ENCODE data around the gene C19orf25. TPM values are rescaled to one million over a fixed set of nuclear protein-coding genes. Genes with fewer than 3 reads are reported as not detected.

The C19orf25 gene
- total and polyA plus RNA-seq, 4 donors: 24.1 to 42.6 (median 34.5) TPM

DNA sequence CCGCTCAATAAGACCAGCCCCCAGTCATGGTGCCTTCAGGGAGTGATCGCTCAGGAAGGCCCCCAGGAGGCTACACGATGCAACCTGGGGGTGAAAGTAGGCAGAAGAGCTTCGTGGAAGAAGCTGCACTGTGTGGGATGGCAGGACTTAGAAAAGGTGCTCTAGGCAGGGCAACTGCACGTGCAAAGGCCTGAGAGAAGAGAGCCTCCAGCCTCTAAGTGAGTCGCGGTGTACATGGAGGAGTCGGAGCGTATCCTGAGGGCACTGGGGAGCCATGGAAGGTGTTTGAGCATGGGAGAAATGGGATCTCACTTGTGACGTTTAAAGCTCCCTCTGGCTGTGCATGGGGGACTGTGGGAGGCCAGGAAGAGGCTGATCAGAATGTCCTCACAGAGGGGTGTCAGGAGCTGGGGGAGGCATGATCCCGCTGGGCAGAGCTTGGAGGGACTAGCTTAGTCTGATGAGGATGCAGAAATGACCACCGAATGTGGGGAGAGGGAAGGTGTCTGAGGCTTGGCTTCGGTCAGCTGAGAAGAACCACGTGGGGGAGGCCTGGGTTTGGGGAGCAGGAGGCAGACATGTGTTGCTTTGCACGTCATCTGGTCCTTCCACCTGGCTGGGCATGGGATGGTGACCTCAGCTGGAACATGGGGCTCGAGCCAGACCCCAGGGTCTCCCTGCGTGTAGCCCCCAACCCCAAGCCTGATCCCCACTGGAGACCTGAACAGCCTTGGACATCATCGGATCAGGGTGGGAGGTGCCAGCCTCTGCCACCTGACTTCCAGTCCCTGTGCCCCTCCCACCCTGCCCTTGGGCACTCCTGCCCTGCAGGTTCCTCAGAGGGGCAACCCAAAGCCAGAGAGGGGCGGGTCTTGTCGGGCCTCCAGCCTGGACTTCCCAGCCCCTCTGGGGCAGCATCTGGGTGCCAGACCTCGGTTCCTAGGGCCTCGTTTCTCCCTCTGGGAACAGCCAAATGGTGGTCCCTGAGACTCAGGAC is 28.0 kb downstream of the C19orf25 start:
- no peak for DNase-seq

GRCh38 chr19:1449467-1450442 is 29.3 kb downstream of the C19orf25 start, which contains the start of gene APC2:
APC2 (plus strand) TSS chr19:1450121; CDS start chr19:1453002, 2,881 bp downstream.
- DNase-seq (no peak), ATAC-seq (ENCODE audit: insufficient read depth, low FRiP score) (no peak)
- TF ChIP-seq, protein P1, sequence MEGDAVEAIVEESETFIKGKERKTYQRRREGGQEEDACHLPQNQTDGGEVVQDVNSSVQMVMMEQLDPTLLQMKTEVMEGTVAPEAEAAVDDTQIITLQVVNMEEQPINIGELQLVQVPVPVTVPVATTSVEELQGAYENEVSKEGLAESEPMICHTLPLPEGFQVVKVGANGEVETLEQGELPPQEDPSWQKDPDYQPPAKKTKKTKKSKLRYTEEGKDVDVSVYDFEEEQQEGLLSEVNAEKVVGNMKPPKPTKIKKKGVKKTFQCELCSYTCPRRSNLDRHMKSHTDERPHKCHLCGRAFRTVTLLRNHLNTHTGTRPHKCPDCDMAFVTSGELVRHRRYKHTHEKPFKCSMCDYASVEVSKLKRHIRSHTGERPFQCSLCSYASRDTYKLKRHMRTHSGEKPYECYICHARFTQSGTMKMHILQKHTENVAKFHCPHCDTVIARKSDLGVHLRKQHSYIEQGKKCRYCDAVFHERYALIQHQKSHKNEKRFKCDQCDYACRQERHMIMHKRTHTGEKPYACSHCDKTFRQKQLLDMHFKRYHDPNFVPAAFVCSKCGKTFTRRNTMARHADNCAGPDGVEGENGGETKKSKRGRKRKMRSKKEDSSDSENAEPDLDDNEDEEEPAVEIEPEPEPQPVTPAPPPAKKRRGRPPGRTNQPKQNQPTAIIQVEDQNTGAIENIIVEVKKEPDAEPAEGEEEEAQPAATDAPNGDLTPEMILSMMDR (IDR thresholded peaks at IDR 0.05; ENCODE audit: control extremely low read depth, extremely low read depth): no peak
- WGBS, 2 donors: 4 to 5% methylated on average over 64 to 74 of the region's 74 CpGs
- peaks cover 13 to 63% (median 27%) of the 10 kb centered on the region in 3 donors for H3K27me3 ChIP-seq (ENCODE audit: control insufficient read depth in 3 of 3, insufficient read depth in 3 of 3, low read length in 2 of 3)
- H3K27ac ChIP-seq (ENCODE audit: low read depth in 1 of 2, low read length in 1 of 2): no peak within 1 kb of the TSS
- peaks cover 0 to 2% (median 0%) of the 10 kb centered on the region in 4 donors for H3K9me3 ChIP-seq (ENCODE audit: control insufficient read depth in 4 of 4, insufficient read depth in 3 of 4, low read length in 3 of 4)
- no peaks in the 10 kb centered on the region for H3K36me3 ChIP-seq (ENCODE audit: control insufficient read depth in 4 of 4, insufficient read depth in 4 of 4, low read length in 4 of 4)
- no peak within 1 kb of the TSS for H3K4me3 ChIP-seq
- peaks cover 0 to 23% (median 0%) of the 10 kb centered on the region in 5 donors for H3K4me1 ChIP-seq (ENCODE audit: control insufficient read depth in 5 of 5, insufficient read depth in 5 of 5, low read length in 5 of 5)
- no peak within 1 kb of the TSS for H3K9ac ChIP-seq (ENCODE audit: insufficient read depth in 1 of 2, low read length in 2 of 2)

More for the DNA sequence above, 28.0 kb downstream of the C19orf25 start:
- Histone ChIP-seq H3K27me3 (ENCODE audit: control insufficient read depth in 3 of 3, insufficient read depth in 3 of 3, low read length in 2 of 3) (peaks cover 13 to 69% (median 31%) of the 10 kb centered on the region in 3 donors), H3K4me1 (ENCODE audit: control insufficient read depth in 5 of 5, insufficient read depth in 5 of 5, low read length in 5 of 5) (peaks cover 0 to 16% (median 0%) of the 10 kb centered on the region in 5 donors), H3K9me3 (ENCODE audit: control insufficient read depth in 4 of 4, insufficient read depth in 3 of 4, low read length in 3 of 4) (peaks cover 0 to 2% (median 0%) of the 10 kb centered on the region in 4 donors), H3K27ac (ENCODE audit: low read depth in 1 of 2, low read length in 1 of 2) (no peak overlapping the region), H3K4me3 (no peak overlapping the region), H3K36me3 (ENCODE audit: control insufficient read depth in 4 of 4, insufficient read depth in 4 of 4, low read length in 4 of 4) (no peaks in the 10 kb centered on the region), H3K9ac (ENCODE audit: insufficient read depth in 1 of 2, low read length in 2 of 2) (no peak overlapping the region)
- TF ChIP-seq, protein P1 (IDR thresholded peaks at IDR 0.05; ENCODE audit: control extremely low read depth, extremely low read depth): no peak
- WGBS, 2 donors: 54 to 58% methylated on average over 21 to 22 of the region's 22 CpGs
- ATAC-seq (ENCODE audit: insufficient read depth, low FRiP score): no peak

GRCh38 chr19:1447944-1448343 is 31.1 kb downstream of the C19orf25 start:
- peaks cover 0 to under 1% (median 0%) of the 10 kb centered on the region in 4 donors for H3K36me3 ChIP-seq (ENCODE audit: control insufficient read depth in 4 of 4, insufficient read depth in 4 of 4, low read length in 4 of 4)
- no peak overlapping the region for H3K4me3 ChIP-seq
- H3K9me3 ChIP-seq (ENCODE audit: control insufficient read depth in 4 of 4, insufficient read depth in 3 of 4, low read length in 3 of 4): peaks cover 0 to 2% (median 0%) of the 10 kb centered on the region in 4 donors
- H3K9ac ChIP-seq (ENCODE audit: insufficient read depth in 1 of 2, low read length in 2 of 2): no peak overlapping the region
- ATAC-seq (ENCODE audit: insufficient read depth, low FRiP score) (no peak), DNase-seq (no peak)
- H3K4me1 ChIP-seq (ENCODE audit: control insufficient read depth in 5 of 5, insufficient read depth in 5 of 5, low read length in 5 of 5): peaks cover 0 to 17% (median 0%) of the 10 kb centered on the region in 5 donors
- TF ChIP-seq, protein P1 (IDR thresholded peaks at IDR 0.05; ENCODE audit: control extremely low read depth, extremely low read depth): no peak
- H3K27ac ChIP-seq (ENCODE audit: low read depth in 1 of 2, low read length in 1 of 2): no peak overlapping the region
- WGBS, 2 donors: 85 to 93% methylated on average over 9 of the region's 9 CpGs
- H3K27me3 ChIP-seq (ENCODE audit: control insufficient read depth in 3 of 3, insufficient read depth in 3 of 3, low read length in 2 of 3): peaks cover 11 to 52% (median 27%) of the 10 kb centered on the region in 3 donors

Measured in lung (tissue), 12 donors.